ENCODE measurements around the gene GCN1.

GCN1 gene

DNA sequence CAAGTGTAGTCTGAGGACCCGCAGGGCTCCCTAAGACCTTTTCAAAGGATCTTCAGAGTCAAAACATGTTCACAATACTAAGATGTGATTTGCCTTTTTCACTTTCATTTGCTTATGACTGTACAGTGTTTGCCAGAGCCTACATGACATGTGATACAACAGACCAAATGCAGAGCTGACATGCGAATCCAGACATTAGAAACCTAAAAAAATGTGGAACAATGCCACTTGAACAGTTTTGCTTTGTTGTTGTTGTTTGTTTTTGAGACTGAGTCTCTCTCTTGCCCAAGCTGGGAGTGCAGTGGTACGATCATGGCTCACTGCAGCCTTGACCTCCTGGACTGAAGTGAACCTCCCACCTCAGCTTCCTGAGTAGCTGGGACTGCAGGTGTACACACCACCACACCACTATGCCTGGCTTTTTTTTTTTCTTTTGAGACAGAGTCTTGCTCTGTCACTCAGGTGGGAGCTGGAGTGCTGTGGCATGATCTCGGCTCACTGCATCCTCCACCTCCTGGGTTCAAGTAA is 72.7 kb downstream of the GCN1 start:
- H3K4me3 ChIP-seq (ENCODE audit: low read depth, low read length), result no peak overlapping the region
- TF ChIP-seq, protein P1, sequence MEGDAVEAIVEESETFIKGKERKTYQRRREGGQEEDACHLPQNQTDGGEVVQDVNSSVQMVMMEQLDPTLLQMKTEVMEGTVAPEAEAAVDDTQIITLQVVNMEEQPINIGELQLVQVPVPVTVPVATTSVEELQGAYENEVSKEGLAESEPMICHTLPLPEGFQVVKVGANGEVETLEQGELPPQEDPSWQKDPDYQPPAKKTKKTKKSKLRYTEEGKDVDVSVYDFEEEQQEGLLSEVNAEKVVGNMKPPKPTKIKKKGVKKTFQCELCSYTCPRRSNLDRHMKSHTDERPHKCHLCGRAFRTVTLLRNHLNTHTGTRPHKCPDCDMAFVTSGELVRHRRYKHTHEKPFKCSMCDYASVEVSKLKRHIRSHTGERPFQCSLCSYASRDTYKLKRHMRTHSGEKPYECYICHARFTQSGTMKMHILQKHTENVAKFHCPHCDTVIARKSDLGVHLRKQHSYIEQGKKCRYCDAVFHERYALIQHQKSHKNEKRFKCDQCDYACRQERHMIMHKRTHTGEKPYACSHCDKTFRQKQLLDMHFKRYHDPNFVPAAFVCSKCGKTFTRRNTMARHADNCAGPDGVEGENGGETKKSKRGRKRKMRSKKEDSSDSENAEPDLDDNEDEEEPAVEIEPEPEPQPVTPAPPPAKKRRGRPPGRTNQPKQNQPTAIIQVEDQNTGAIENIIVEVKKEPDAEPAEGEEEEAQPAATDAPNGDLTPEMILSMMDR (IDR thresholded peaks at IDR 0.05; ENCODE audit: low read depth, low read length), result no peak
- DNase-seq (ENCODE audit: low read depth), result no peak

DNA sequence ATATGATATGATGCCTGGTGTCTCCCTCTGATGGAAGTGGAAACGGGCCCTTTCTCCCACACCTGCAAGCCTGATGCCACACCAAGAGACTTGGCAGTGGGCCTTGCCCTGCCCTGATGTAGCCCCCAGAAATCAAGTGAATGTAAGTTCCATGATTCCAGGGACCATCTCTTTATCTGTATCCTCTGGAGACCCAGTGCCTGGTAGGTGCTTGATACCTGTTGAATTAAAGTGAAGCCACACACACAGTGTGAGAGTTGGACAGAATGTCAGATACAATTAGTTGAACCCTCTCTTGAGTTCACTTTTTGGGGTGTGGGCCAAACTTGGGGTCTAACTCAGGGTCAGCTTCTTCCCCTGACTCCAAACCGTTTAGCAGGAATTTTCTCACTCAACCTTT is 73.2 kb downstream of the GCN1 start:
- H3K4me3 ChIP-seq (ENCODE audit: low read depth, low read length), result no peak overlapping the region

DNA sequence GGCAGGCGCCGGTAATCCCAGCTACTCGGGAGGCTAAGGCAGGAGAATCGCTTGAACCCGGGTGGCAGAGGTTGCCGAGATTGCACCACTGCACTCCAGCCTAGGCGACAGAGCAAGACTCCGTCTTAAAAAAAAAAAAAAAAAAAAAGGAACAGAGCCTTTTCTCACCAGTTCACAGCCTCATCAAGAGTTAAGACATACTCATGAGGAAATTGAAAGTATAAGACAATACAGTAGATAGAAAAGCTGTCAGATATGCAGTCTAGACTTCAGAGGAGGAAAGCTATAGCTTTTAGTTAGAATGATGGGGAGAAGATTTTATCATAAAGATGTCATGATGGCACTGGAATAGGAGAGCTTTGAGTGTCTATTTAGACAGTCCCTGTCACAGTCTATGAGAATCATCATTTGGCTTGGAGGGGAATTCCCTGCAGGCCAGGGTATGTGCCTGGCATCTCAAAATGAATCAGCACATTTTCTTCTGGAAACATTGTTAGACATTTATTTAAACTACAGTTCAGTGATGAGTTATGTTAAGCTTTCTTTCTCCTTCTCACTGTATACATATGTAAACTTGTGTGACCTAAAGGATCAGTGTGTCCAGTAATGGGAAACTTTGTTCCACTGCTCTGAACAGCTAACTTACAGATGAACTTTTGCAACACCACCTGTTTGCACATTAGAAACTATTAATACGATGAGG is 75.1 kb downstream of the GCN1 start:
- TF ChIP-seq, protein P1 (IDR thresholded peaks at IDR 0.05; ENCODE audit: low read depth, low read length), result no peak
- no peak for TF ChIP-seq POLR2A (IDR thresholded peaks at IDR 0.05; ENCODE audit: extremely low read depth, insufficient read length)
- TF ChIP-seq MYC (IDR thresholded peaks at IDR 0.05; ENCODE audit: low read depth, low read length), result no peak
- TF ChIP-seq, protein P2, sequence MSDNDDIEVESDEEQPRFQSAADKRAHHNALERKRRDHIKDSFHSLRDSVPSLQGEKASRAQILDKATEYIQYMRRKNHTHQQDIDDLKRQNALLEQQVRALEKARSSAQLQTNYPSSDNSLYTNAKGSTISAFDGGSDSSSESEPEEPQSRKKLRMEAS (IDR thresholded peaks at IDR 0.05; ENCODE audit: low read depth, low read length), result no peak
- DNase-seq (ENCODE audit: low read depth), result no peak
- H3K4me3 ChIP-seq (ENCODE audit: low read depth, low read length), result no peak overlapping the region

More for the DNA sequence above, 73.2 kb downstream of the GCN1 start:
- DNase-seq (ENCODE audit: low read depth), result no peak
- TF ChIP-seq POLR2A (IDR thresholded peaks at IDR 0.05; ENCODE audit: extremely low read depth, insufficient read length), result no peak
- no peak for TF ChIP-seq MYC (IDR thresholded peaks at IDR 0.05; ENCODE audit: low read depth, low read length)
- TF ChIP-seq, protein P2 (IDR thresholded peaks at IDR 0.05; ENCODE audit: low read depth, low read length), result no peak
- TF ChIP-seq, protein P1 (IDR thresholded peaks at IDR 0.05; ENCODE audit: low read depth, low read length), result no peak

DNA sequence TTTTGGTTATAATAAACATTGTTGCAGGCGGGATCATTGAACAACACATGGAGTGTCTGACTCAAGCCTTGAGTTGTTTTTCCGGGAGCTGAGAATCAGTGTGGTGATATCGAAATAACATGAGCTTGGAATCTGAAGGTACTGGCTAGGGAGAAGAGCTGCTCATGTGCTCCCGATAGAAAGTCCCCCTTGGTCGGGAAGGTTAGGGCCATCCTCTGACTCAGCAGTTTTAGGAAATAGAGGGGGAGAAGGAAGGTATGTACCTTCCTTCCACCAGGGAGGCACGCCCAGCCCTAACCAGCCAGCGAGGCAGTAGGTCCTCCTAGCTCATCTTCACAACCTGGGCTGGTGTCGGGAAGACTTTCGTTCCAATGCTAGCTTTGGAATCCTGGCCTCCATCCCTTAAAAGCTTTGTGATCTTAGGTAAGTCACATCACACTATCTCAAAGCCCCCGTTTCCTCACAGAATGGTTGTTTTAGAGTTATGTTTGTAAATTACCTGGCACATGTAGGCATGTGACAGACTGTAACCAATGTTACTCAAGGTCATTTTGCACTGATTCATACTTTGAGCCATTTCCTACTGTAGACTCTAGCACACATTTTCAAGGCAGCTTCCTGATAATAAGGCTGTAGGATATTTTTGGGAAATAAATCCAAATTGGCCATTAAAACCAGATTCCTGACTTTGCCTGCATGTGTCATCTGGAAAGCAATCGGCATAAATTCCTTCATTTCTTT is 76.0 kb downstream of the GCN1 start:
- DNase-seq (ENCODE audit: low read depth), result no peak
- TF ChIP-seq, protein P1 (IDR thresholded peaks at IDR 0.05; ENCODE audit: low read depth, low read length), result no peak
- no peak for TF ChIP-seq POLR2A (IDR thresholded peaks at IDR 0.05; ENCODE audit: extremely low read depth, insufficient read length)
- TF ChIP-seq, protein P2 (IDR thresholded peaks at IDR 0.05; ENCODE audit: low read depth, low read length), result no peak
- H3K4me3 ChIP-seq (ENCODE audit: low read depth, low read length), result peak overlapping the region; percentile 84

DNA sequence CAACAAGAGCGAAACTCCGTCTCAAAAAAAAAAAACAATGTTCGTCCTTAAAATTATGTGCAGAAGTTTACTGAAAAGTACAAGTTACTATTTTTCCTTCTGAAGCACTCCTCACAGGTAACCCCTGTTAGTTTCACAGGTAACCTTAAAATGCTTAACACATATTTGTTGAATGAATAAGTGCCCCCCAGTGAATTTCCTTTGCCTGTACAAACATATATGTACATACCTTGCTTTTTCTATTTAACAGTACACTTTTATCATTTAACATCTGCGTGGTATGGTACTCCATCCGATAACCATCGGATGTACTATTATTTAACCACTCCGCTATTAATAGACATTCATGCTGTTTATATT is 76.6 kb downstream of the GCN1 start:
- H3K4me3 ChIP-seq (ENCODE audit: low read depth, low read length), result peak overlapping the region; percentile 84
- DNase-seq (ENCODE audit: low read depth), result no peak
- TF ChIP-seq, protein P2 (IDR thresholded peaks at IDR 0.05; ENCODE audit: low read depth, low read length), result no peak
- TF ChIP-seq MYC (IDR thresholded peaks at IDR 0.05; ENCODE audit: low read depth, low read length) (no peak), POLR2A (IDR thresholded peaks at IDR 0.05; ENCODE audit: extremely low read depth, insufficient read length) (no peak)
- TF ChIP-seq, protein P1 (IDR thresholded peaks at IDR 0.05; ENCODE audit: low read depth, low read length), result no peak

All from NB4 (cell line).